SK-MEL-5 (cell line): Measurements from ENCODE around the gene CADPS2. TPM values are rescaled to one million over a fixed set of nuclear protein-coding genes. Genes with fewer than 3 reads are reported as not detected.

Experiments used
- DNase-seq: peaks from one replicate; pipeline ENCODE4 v3.0.0-alpha.2; 2016; ENCODE audit warnings: low read depth, low spot score
- in situ Hi-C: cut with HindIII; loops from 2 replicates; pipeline ENCODE4 v1.10.0; 2016; ENCODE audit warnings: low sequenced_read_pairs, high pct_unique_total_duplicates, low pct_unique_long_range_greater_than_20kb
- total RNA-seq: library from RNA; depleted of rRNA; stranded (reverse); fragments of >200 nt; shearing (Covaris generic); gene quantifications from 2 replicates; pipeline ENCODE4 v1.2.3, GENCODE V29; 2014

The CADPS2 gene
- total RNA-seq, 1 experiment from 2014 or later, result 40.8 TPM

GRCh38 chr7:122748195-122748594, 138.1 kb downstream of the CADPS2 start:
- DNase-seq, result no peak
- in situ Hi-C loops, result no loop called here

DNA sequence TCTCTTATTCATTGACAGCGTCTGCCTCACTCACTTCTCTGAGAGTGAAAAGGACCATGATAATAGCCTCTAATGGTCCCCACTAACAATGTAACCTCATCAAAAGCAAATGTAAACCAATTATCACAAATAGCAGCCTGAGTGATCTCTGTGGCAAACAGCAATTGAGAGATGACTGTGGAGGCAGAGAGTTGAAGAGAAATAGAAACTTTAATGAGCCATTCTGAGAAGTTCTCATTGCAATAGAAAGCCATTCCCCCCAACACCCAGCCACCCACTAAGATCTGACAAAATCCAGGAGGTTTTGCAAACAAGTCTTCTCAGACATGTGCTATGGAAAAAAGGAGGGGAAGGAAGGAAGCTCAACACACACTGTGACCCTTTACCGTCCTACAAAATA, 139.3 kb downstream of the CADPS2 start:
- in situ Hi-C loops, result no loop called here
- DNase-seq, result no peak

DNA sequence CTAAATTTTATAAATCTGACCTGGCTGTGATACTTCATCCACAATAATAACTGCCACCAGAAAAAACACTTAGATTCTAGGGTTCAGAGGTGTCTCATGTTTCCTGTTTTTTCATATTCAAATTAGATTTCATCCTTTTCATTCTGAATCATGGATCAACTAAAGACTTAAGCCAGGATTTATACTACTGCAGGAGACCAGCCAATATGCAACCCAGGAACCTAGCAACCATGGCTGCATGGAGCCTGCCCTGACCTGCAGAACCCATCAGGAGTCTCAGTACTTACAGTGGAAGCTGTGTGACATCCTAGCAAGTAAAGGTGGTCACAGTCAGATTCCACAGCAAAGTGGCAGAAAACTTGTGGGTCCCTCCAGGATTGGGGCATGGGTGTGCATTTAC, 143.0 kb downstream of the CADPS2 start:
- in situ Hi-C loops, result no loop called here
- DNase-seq, result no peak

- DNase-seq, result no peak
- in situ Hi-C loops, result no loop called here
Observed at GRCh38 chr7:122738947-122739346, 147.3 kb downstream of the CADPS2 start.

DNA sequence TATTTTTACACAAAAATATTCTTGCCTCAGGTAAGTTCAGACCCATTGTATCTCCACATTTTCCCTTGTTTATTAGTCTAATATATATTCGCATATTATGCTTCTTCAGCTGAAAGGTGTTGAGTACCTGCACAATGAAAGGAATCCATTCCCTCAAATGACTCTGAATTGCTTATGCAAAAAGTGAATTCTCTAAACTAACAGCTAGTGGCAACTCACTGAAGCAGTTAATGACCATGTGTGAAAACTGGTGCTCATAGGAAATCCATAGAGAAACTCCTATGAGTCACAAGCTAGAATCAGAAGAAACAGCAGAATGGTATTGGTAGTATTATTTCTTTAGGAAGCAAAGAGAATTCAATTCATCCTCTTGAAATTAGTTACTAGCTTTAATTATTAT, 150.1 kb downstream of the CADPS2 start:
- DNase-seq, result no peak
- in situ Hi-C loops, result no loop called here

- no peak for DNase-seq
- in situ Hi-C loops, result no loop called here
Observed at GRCh38 chr7:122727759-122728158, 158.5 kb downstream of the CADPS2 start.

- in situ Hi-C loops, result no loop called here
Observed at GRCh38 chr7:122727354-122727753, 158.9 kb downstream of the CADPS2 start.

GRCh38 chr7:122726881-122727280, 159.4 kb downstream of the CADPS2 start:
- DNase-seq, result no peak
- in situ Hi-C loops, result no loop called here

More at GRCh38 chr7:122727354-122727753, 158.9 kb downstream of the CADPS2 start:
- DNase-seq, result no peak

DNA sequence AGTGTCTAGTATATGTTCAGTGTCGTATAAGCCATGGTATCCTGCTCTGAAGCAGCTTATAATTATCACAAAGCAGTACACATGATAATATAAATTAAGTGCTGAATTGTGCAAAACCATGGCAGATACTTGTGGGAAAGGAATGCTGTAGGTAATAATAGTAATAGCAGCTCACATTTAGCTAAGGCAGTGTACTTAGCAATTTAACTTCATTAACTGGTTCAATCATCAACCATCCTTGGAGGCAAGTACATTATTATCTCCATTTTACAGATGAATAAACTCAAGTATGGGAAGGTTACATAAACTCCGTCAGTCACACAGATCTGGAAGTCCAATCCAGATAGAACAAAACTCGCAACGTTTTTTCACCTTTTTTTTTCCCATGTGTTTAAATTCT, 161.9 kb downstream of the CADPS2 start:
- in situ Hi-C loops, result no loop called here

DNA sequence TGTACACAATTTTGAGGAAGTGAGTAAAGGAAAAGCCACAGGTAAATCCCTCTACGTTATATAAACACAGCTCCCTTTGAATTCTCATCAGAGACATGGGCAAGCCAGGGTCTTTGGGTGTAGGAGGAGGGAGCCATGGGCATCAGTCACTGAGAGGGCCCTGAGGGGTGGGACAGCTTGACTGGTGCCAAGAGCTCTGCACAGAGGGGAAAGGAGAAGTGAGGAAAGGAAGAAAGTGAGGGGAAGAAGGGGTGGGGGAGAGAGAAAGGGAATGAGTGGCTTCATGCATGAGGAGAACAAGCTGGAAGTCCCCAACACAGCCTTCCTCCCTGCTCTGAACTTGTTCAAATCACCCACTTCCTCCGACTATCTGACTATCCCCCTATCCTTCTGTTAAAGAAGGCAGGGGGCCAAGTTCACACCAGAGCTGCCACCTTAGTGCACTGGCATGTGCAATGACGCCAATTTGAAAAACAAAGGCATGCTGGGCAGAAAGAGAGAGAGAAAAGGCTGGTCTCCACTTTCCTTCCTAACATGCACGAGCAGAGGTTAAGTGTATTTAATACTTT, 167.2 kb downstream of the CADPS2 start:
- in situ Hi-C loops, result no loop called here
- DNase-seq, result no peak

More for the DNA sequence above, 161.9 kb downstream of the CADPS2 start:
- no peak for DNase-seq

- DNase-seq, result no peak
- in situ Hi-C loops, result no loop called here
Observed at GRCh38 chr7:122717356-122718089, 168.7 kb downstream of the CADPS2 start.

DNA sequence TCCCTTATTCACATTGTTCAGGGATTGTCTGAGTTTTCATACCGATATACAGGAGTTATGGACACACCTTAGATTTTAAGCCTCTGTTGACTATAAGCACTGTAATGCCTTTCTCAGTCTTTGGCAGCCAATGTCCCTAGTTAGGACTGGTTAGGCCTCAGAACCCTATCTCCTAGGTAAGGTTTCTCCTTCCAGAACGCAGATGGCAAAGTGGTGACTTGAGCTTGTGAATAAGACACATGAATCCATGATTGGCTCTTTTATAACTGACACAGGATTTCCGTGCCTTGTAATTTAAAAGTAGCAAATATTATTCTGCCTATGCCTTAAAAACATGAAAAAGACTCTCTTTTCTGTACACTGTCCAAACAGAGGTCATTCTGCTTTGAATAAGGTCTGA, 171.1 kb downstream of the CADPS2 start:
- in situ Hi-C loops, result no loop called here
- DNase-seq, result no peak

DNA sequence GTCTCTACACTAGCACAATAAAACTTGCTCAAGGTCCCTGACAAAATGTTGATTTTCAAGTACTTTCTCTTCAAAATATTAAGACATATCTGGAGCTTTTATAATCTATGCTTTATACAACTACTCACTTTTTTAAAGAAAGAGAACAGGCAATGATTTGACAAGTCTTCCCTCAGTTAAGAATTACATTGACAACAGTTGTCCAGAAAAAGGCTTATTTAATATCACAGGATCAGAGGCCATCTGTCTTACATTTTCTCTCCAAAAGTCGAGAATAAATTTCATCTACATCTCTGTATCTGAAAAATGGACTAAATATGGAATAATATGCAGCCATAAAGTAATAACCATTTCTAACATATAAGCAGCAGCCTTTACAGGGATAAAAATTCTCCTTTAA, 175.3 kb downstream of the CADPS2 start:
- in situ Hi-C loops, result no loop called here
- no peak for DNase-seq

DNA sequence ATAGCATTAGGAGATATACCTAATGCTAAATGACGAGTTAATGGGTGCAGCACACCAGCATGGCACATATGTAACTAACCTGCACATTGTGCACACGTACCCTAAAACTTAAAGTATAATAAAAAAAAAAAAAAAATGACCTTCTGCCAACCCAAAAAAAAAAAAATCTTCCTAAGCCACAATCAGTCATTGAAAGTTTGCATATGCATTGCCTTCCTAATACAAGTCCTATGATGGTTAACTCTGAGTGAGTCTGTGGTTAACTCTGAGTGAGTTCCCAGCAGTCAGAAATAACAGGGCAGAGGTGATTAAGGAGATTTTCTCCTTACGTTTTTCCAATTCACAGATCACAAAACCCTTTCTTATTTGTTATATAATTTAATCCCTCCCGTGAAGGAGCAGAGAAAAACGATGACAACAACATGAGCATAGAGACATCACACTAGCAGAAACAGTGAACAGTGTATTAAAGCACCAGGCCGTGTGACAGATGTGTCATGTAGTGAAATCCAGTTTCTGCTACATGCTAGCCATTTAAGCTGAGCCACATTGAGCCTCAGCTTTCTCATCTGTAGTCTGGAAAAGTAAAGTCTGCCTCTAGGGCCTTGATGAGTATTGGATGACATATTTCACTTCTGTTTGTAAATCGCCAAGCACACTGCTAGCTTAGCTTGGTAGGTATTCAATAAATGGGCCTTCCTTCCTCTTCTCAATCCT, 176.2 kb downstream of the CADPS2 start:
- DNase-seq, result no peak
- in situ Hi-C loops, result no loop called here

DNA sequence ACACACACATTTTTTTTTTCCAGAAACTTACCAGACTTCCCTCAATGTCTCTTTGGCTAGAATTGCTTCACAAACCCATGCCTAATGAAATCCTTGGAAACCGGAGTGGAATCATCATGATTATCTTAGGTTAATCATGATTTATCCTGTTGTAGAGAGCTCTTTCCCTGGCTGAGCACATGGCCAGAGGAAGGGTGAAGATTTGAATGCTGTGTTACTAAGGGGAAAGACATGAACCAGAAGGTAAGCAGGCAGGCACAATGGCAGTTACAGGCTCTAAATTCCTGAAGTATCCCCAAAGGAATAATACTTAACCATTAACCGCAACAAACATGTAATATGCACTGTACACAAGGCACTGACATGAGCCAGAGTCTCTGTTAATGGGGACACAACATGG, 179.4 kb downstream of the CADPS2 start:
- no peak for DNase-seq
- in situ Hi-C loops, result no loop called here

- no peak for DNase-seq
- in situ Hi-C loops, result no loop called here
Observed at GRCh38 chr7:122702872-122703510, 183.3 kb downstream of the CADPS2 start, which contains the start of gene RNF148. Gene RNF148, minus strand, starts transcription at chr7:122702922. Its CDS starts 172 bp downstream, at chr7:122702750.

GRCh38 chr7:122699017-122699416, 187.2 kb downstream of the CADPS2 start, which contains the start of gene RNF133:
Gene RNF133, minus strand, starts transcription at chr7:122699117. Its CDS starts 199 bp downstream, at chr7:122698918.
- no peak for DNase-seq
- in situ Hi-C loops, result no loop called here

GRCh38 chr7:122695816-122696215, 190.4 kb downstream of the CADPS2 start:
- no peak for DNase-seq
- in situ Hi-C loops, result no loop called here
